Osteoblast (primary cell): ENCODE measurements around the gene SPATC1L. TPM values are rescaled to one million over a fixed set of nuclear protein-coding genes. Genes with fewer than 3 reads are reported as not detected.

ENCODE experiments used
- DNase-seq: peaks from one replicate; pipeline ENCODE4 v3.0.0; 2011; ENCODE audit warnings: low spot score, mixed read lengths; ENCODE audit not compliant: insufficient read length; ENCODE audit errors: missing footprints
- H2AFZ ChIP-seq: 2 replicates; pipeline ENCODE4 v1.6.0; 2011; ENCODE audit warnings: mild to moderate bottlenecking, low read length
- H3K27ac ChIP-seq: 2 replicates; pipeline ENCODE4 v1.5.1; 2011; ENCODE audit warnings: mild to moderate bottlenecking, low read depth, low read length, moderate library complexity
- H3K27me3 ChIP-seq: 2 replicates; pipeline ENCODE4 v1.6.0; 2012; ENCODE audit warnings: mild to moderate bottlenecking, control low read depth, inconsistent platforms, low read length, moderate library complexity; ENCODE audit not compliant: insufficient read depth
- H3K36me3 ChIP-seq: 2 replicates; pipeline ENCODE4 v1.5.1; 2011; ENCODE audit warnings: mild to moderate bottlenecking, low read length, control low read depth, moderate library complexity; ENCODE audit not compliant: insufficient read depth
- H3K4me1 ChIP-seq: 2 replicates; pipeline ENCODE4 v1.5.1; 2011; ENCODE audit warnings: mild to moderate bottlenecking, low read length, control low read depth, moderate library complexity; ENCODE audit not compliant: insufficient read depth
- H3K4me2 ChIP-seq: 2 replicates; pipeline ENCODE4 v1.6.0; 2011; ENCODE audit warnings: mild to moderate bottlenecking, low read length; ENCODE audit not compliant: insufficient read depth
- H3K4me3 ChIP-seq: fragments of 200-600 bp; sonication (generic); 3 replicates; pipeline ENCODE4 v1.5.1; 2012; ENCODE audit warnings: mild to moderate bottlenecking, low read length, inconsistent platforms; ENCODE audit not compliant: insufficient read depth
- H3K79me2 ChIP-seq: 2 replicates; pipeline ENCODE4 v1.6.0; 2012; ENCODE audit warnings: mild to moderate bottlenecking, low read length, control low read depth, inconsistent platforms; ENCODE audit not compliant: insufficient read depth
- H3K9me3 ChIP-seq: 2 replicates; pipeline ENCODE4 v1.5.1; 2011; ENCODE audit warnings: low read depth, low read length, control low read depth
- H4K20me1 ChIP-seq: 2 replicates; pipeline ENCODE4 v1.6.0; 2012; ENCODE audit warnings: mild to moderate bottlenecking, low read length, control low read depth; ENCODE audit not compliant: insufficient read depth
- CTCF ChIP-seq: IDR thresholded peaks from 2 replicates; pipeline ENCODE4 v1.5.1; 2011; ENCODE audit warnings: mild to moderate bottlenecking, low read depth, low read length, moderate library complexity; ENCODE audit errors: extremely low read depth
- total RNA-seq: library from RNA; depleted of rRNA; stranded (reverse); fragments of >200 nt; gene quantifications from 2 replicates; pipeline ENCODE4 v1.2.3, GENCODE V29; 2012

SPATC1L gene
- total RNA-seq, 1 donor: 6.9 TPM

GRCh38 chr21:46120301-46121285, 63.7 kb downstream of the SPATC1L start:
- TF ChIP-seq CTCF: no peak
- DNase-seq: peak; percentile 76
- no peak overlapping the region for H3K27ac ChIP-seq
- no peak overlapping the region for H2AFZ ChIP-seq
- H3K4me2 ChIP-seq: no peak overlapping the region
- peaks cover 67% of the 10 kb centered on the region for H3K79me2 ChIP-seq
- peaks cover 95% of the 10 kb centered on the region for H3K36me3 ChIP-seq
- H3K4me3 ChIP-seq: no peak overlapping the region
- no peaks in the 10 kb centered on the region for H3K27me3 ChIP-seq
- peaks cover 49% of the 10 kb centered on the region for H4K20me1 ChIP-seq
- H3K9me3 ChIP-seq: no peaks in the 10 kb centered on the region
- peaks cover 27% of the 10 kb centered on the region for H3K4me1 ChIP-seq

GRCh38 chr21:46119637-46120271, 64.5 kb downstream of the SPATC1L start:
- Histone ChIP-seq H3K27me3 (no peaks in the 10 kb centered on the region), H3K4me3 (no peak overlapping the region), H3K4me2 (no peak overlapping the region), H3K9me3 (peaks cover 1% of the 10 kb centered on the region), H3K36me3 (peaks cover 95% of the 10 kb centered on the region), H3K79me2 (peaks cover 68% of the 10 kb centered on the region), H2AFZ (no peak overlapping the region), H3K27ac (no peak overlapping the region), H3K4me1 (peaks cover 27% of the 10 kb centered on the region), H4K20me1 (peaks cover 48% of the 10 kb centered on the region)
- no peak for TF ChIP-seq CTCF
- DNase-seq: peak; percentile 76

GRCh38 chr21:46119144-46119636, 65.1 kb downstream of the SPATC1L start:
- peaks cover 95% of the 10 kb centered on the region for H3K36me3 ChIP-seq
- peak; percentile 56 for DNase-seq
- H3K9me3 ChIP-seq: peaks cover 2% of the 10 kb centered on the region
- H3K27ac ChIP-seq: no peak overlapping the region
- H4K20me1 ChIP-seq: peaks cover 42% of the 10 kb centered on the region
- H2AFZ ChIP-seq: no peak overlapping the region
- H3K4me1 ChIP-seq: peaks cover 27% of the 10 kb centered on the region
- H3K4me3 ChIP-seq: no peak overlapping the region
- peaks cover 67% of the 10 kb centered on the region for H3K79me2 ChIP-seq
- TF ChIP-seq CTCF: no peak
- H3K27me3 ChIP-seq: no peaks in the 10 kb centered on the region
- H3K4me2 ChIP-seq: no peak overlapping the region
